ENCODE measurements around the gene C1R.

DNA sequence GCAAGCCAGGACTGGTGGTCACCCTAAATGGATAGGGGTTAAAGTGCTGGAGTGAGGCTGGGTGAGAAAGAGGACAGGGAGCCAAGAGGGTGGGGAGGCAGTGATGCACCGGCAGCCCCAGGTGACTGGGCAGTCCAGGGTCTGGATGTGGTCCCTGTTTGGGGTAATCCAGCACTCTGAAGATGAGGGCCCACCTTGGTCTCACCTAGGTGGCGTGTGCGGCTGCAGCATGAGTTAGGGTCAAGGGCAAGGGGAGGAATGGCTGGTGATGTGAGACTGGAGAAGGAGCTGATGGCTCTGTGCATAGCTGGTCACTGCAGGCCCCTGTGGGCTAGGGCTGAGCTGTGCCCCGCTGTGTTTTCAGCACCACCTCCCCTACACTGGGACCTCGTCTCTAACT lies 18.4 kb upstream of the C1R start:
- TF ChIP-seq, protein P1, sequence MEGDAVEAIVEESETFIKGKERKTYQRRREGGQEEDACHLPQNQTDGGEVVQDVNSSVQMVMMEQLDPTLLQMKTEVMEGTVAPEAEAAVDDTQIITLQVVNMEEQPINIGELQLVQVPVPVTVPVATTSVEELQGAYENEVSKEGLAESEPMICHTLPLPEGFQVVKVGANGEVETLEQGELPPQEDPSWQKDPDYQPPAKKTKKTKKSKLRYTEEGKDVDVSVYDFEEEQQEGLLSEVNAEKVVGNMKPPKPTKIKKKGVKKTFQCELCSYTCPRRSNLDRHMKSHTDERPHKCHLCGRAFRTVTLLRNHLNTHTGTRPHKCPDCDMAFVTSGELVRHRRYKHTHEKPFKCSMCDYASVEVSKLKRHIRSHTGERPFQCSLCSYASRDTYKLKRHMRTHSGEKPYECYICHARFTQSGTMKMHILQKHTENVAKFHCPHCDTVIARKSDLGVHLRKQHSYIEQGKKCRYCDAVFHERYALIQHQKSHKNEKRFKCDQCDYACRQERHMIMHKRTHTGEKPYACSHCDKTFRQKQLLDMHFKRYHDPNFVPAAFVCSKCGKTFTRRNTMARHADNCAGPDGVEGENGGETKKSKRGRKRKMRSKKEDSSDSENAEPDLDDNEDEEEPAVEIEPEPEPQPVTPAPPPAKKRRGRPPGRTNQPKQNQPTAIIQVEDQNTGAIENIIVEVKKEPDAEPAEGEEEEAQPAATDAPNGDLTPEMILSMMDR (IDR thresholded peaks at IDR 0.05; ENCODE audit: low read depth, low read length), result no peak
- no peak for TF ChIP-seq EZH2phosphoT487 (IDR thresholded peaks at IDR 0.05; ENCODE audit: low read depth)
